ENCODE results near the gene RPH3AL. TPM values are rescaled to one million over a fixed set of nuclear protein-coding genes. Genes with fewer than 3 reads are reported as not detected.

RPH3AL gene
- total RNA-seq, 1 donor from 2014 or later, result 16.9 TPM

- H3K36me3 Mint-ChIP-seq, result peaks cover 6% of the 10 kb centered on the region
- DNase-seq (ENCODE audit: low spot score in 2 of 2, unreplicated experiment in 2 of 2), result peak in 1 of 2 experiments; percentile 33
- peaks cover 5% of the 10 kb centered on the region for H3K4me1 Mint-ChIP-seq
- H3K27ac Mint-ChIP-seq, result no peak overlapping the region
- peaks cover 5% of the 10 kb centered on the region for H3K9me3 Mint-ChIP-seq
- TF ChIP-seq CTCF (IDR thresholded peaks at IDR 0.05; ENCODE audit: unreplicated experiment), result no peak
- no peak overlapping the region for H3K4me3 Mint-ChIP-seq
- no peaks in the 10 kb centered on the region for H3K27me3 Mint-ChIP-seq (ENCODE audit: low read depth)
Observed at GRCh38 chr17:269616-270514, 82.7 kb downstream of the RPH3AL start.

- no peak for TF ChIP-seq CTCF (IDR thresholded peaks at IDR 0.05; ENCODE audit: unreplicated experiment)
- peak overlapping the region; percentile 17 for H3K27ac Mint-ChIP-seq
- H3K4me3 Mint-ChIP-seq, result no peak overlapping the region
- H3K4me1 Mint-ChIP-seq, result peaks cover 5% of the 10 kb centered on the region
- H3K27me3 Mint-ChIP-seq (ENCODE audit: low read depth), result no peaks in the 10 kb centered on the region
- DNase-seq (ENCODE audit: low spot score in 2 of 2, unreplicated experiment in 2 of 2), result peak in 1 of 2 experiments; percentile 30
- H3K36me3 Mint-ChIP-seq, result peaks cover 21% of the 10 kb centered on the region
- H3K9me3 Mint-ChIP-seq, result peaks cover 18% of the 10 kb centered on the region
Observed at GRCh38 chr17:266701-267667, 85.6 kb downstream of the RPH3AL start.

GRCh38 chr17:266219-266618, 86.4 kb downstream of the RPH3AL start:
- TF ChIP-seq CTCF (IDR thresholded peaks at IDR 0.05; ENCODE audit: unreplicated experiment), result no peak
- Mint-ChIP-seq H3K4me3 (no peak overlapping the region), H3K27me3 (ENCODE audit: low read depth) (peaks cover 7% of the 10 kb centered on the region), H3K36me3 (peaks cover 22% of the 10 kb centered on the region), H3K9me3 (peaks cover 21% of the 10 kb centered on the region), H3K4me1 (peaks cover 5% of the 10 kb centered on the region), H3K27ac (no peak overlapping the region)
- DNase-seq (ENCODE audit: low spot score in 2 of 2, unreplicated experiment in 2 of 2), result no peak

GRCh38 chr17:265718-266117, 86.9 kb downstream of the RPH3AL start:
- Mint-ChIP-seq H3K9me3 (peaks cover 19% of the 10 kb centered on the region), H3K4me1 (peaks cover 5% of the 10 kb centered on the region), H3K36me3 (peaks cover 22% of the 10 kb centered on the region), H3K27ac (no peak overlapping the region), H3K27me3 (ENCODE audit: low read depth) (peaks cover 10% of the 10 kb centered on the region), H3K4me3 (no peak overlapping the region)
- DNase-seq (ENCODE audit: low spot score in 2 of 2, unreplicated experiment in 2 of 2), result peak in 1 of 2 experiments; percentile 25
- TF ChIP-seq CTCF (IDR thresholded peaks at IDR 0.05; ENCODE audit: unreplicated experiment), result no peak

GRCh38 chr17:263773-264172, 88.8 kb downstream of the RPH3AL start:
- H3K36me3 Mint-ChIP-seq, result peaks cover 26% of the 10 kb centered on the region
- peak in 1 of 2 experiments; percentile 24 for DNase-seq (ENCODE audit: low spot score in 2 of 2, unreplicated experiment in 2 of 2)
- H3K4me3 Mint-ChIP-seq, result no peak overlapping the region
- H3K4me1 Mint-ChIP-seq, result peaks cover 13% of the 10 kb centered on the region
- peaks cover 19% of the 10 kb centered on the region for H3K9me3 Mint-ChIP-seq
- TF ChIP-seq CTCF (IDR thresholded peaks at IDR 0.05; ENCODE audit: unreplicated experiment), result no peak
- no peak overlapping the region for H3K27ac Mint-ChIP-seq
- peaks cover 30% of the 10 kb centered on the region for H3K27me3 Mint-ChIP-seq (ENCODE audit: low read depth)

Measured in mesothelial cell of epicardium (in vitro differentiated cells).